Activated naive CD8-positive, alpha-beta T cell treated with anti-CD3 and anti-CD28 coated beads, Interleukin-2, amount 50 U/mL, for 16 hours (primary cell): ENCODE measurements around the gene VPS26B.
"Not testable (repeated sequence)": the region's sequence is repeated elsewhere in the genome, so short reads cannot be mapped to it uniquely, and the experiment has no call there.

ENCODE experiments used
- DNase-seq: peaks from one replicate; pipeline ENCODE4 v3.0.0-alpha.2; 2020; ENCODE audit warnings: low read depth, low spot score

VPS26B gene

DNA sequence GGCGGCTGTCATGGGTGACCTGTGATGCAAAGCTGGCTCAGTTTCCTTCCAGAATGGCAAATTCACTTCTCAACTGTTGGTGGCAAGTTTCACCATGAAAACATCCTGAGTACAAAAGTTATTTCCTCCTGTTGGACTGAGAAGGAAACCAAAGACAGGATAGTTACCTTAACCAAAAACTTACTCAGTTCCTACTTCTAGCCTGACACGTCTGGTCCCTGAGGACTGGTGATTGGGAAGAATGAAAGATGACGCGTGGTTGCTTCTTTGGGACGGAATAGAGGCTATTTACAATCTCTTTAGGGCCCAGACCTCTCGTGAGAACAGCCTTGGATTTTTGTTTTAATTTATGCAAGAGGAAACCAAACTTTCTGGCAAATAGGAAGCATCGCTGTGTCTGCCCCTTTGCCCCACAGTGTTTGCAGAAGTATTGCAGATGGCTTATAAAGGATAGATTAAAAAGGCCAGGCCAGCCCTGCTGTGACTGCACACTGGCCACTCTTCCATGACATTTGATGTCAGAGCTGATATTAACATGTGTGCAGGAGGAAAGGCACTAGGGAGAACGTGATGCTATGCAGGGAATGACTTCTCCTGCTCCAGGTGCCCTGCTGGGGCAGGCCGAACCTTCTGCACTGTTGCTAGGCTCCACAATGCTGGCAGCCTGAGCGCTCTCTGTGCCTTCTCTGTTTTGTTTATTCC, 7.6 kb downstream of the VPS26B start:
- DNase-seq = no peak

GRCh38 chr11:134233729-134234179, 9.3 kb downstream of the VPS26B start:
- no peak for DNase-seq

DNA sequence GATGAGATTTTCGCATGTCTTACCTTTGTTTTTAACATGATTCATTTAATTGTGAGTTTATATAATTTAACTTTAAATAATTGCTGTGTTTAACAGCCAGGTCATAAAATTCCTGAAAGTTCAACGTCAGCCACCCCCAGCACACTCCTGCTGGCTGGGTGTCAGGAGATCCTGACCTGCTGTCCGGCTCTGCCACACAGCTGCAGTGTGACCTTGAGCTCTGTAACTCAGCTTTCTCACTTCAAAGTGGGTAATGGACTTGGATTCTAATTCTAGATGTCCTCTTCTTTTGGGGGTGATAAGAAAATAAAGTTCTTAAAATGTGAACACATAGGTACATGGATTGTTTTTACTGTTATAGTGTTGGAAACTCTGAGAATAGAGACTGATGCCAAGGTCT, 10.9 kb downstream of the VPS26B start:
- DNase-seq = no peak

GRCh38 chr11:134236834-134237556, 12.5 kb downstream of the VPS26B start:
- DNase-seq = no peak

- DNase-seq = no peak
Observed at GRCh38 chr11:134237557-134237922, 13.1 kb downstream of the VPS26B start.

DNA sequence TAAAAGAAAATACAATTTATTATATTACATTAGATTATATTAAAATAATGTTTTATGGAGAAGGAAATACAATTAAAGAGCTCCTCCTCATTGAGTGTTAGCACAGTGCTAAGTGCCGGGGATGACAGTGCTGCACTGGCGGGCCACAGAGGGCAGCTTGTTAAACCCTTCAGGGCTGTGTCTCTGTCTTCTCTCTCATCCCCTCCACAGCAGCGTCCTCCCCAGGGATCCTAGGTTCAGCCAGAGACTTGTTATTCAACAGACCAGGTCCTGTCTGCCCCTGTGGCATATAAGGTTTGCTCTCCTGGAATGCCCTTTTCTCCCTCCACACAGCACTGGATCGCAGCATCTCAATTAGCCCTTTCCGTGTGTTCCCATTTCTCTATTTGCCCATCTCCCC, 14.5 kb downstream of the VPS26B start:
- no peak for DNase-seq

DNA sequence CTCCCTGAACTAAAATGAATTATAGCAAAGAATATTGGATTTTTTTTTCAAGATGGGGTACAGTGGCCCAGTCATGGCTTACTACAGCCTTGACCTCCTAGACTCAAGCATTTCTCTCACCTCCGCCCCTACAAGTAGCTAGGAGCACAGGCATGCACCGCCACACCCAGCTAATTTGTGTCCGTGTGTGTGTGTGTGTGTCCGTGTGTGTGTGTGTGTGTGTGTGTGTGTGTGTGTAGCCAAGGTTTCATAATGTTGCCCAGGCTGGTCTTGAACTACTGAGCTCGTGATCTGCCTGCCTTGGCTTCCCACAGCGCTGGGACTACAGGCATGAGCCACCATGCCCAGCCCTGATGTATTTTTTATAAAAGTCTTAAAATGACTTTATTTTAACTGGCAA, 16.1 kb downstream of the VPS26B start:
- no peak for DNase-seq

- no peak for DNase-seq
Observed at GRCh38 chr11:134242376-134242775, 17.9 kb downstream of the VPS26B start.

GRCh38 chr11:134243913-134244312, 19.4 kb downstream of the VPS26B start:
- DNase-seq = no peak

DNA sequence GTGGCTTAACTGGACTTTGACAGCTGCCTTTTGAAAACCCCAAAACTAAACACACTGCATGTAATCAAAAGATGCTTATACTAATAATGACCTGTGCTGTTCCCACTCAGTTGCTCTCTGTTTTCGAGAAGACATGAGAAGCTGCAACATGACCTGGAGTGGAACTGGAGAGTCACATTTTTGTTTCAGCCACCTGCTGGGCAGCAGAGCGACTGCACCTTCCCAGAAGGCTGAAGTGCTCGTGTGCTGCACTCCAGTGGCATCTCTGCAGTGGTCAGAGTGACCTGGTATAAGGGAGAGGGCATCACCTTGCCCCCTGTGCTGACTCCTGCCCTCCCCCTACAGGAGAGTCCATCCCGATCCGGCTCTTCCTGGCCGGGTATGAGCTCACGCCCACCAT, 20.1 kb downstream of the VPS26B start:
- DNase-seq = no peak

GRCh38 chr11:134245434-134245833, 21.0 kb downstream of the VPS26B start:
- DNase-seq = no peak

GRCh38 chr11:134246100-134246499, 21.6 kb downstream of the VPS26B start:
- DNase-seq = no peak

DNA sequence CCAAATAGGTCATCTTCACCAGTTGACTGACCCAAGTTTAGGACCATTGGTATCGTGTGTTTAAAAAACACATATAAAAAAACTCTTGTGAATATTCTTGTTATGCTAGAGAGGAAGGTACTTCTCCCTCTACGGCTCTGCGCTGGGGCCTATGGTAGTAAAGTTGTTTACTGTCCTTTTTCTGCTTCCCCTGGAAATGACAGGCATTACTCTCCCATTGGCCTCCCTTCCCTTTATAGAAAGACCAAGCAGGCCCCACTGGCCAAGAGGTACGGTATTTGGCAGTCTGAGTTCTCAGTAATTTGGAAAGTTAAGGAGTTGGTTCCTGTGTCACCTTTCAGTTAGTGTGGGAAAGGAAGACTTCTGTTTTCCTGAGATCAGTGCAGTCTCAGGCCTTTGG, 22.2 kb downstream of the VPS26B start:
- DNase-seq = no peak

- DNase-seq = no peak
Observed at GRCh38 chr11:134248910-134249480, 24.5 kb downstream of the VPS26B start.

- no peak for DNase-seq
Observed at GRCh38 chr11:134250246-134250645, 25.8 kb downstream of the VPS26B start.

- no peak for DNase-seq
Observed at GRCh38 chr11:134250675-134251074, 26.2 kb downstream of the VPS26B start.

GRCh38 chr11:134252346-134253187, 28.1 kb downstream of the VPS26B start:
- DNase-seq = no peak

DNA sequence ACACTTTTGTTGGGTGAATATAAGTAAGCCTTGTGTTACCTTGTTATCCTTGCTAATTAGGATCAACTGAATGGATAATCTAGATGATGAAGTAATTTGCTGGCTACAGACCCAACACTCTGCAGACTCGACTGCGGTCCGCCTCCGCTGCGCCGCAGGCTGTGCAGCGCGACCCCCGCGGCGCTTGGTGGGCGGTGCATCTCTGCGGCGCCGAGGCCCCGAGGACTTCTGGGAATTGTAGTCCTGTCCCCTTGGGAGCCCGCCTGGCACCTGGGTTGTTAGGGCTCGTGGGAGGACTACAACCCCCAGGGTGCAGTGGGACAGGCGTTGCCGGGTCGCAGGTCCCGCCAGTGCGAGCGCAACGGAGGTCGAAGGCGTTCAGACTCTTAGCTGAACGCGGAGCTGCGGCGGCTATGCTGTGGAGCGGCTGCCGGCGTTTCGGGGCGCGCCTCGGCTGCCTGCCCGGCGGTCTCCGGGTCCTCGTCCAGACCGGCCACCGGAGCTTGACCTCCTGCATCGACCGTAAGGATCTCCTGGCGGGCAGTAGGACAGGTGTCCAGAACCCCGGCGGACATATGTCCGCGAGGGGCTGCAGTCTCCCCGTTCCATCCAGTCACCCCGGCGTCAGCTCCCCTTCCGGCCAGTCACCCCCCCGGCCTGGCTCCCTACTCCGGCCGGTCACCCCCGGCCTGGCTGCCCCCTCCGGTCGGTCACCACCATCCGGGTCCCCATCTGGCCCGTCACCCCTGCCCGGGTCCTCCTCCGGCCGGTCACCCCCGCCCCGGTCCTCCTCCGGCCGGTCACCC, 28.9 kb downstream of the VPS26B start, which contains the start of the genes ACAD8 and THYN1:
Gene ACAD8, plus strand, starts transcription at position 381 of the 806 bp plus-strand sequence. Its CDS starts 33 bp downstream, at position 414.
Gene THYN1, minus strand, starts transcription at position 165 of the 806 bp plus-strand sequence. CDS start 470 bp downstream, outside the sequence.
- peak; percentile 94 for DNase-seq

GRCh38 chr11:134254433-134255183, 30.1 kb downstream of the VPS26B start:
- DNase-seq = no peak

DNA sequence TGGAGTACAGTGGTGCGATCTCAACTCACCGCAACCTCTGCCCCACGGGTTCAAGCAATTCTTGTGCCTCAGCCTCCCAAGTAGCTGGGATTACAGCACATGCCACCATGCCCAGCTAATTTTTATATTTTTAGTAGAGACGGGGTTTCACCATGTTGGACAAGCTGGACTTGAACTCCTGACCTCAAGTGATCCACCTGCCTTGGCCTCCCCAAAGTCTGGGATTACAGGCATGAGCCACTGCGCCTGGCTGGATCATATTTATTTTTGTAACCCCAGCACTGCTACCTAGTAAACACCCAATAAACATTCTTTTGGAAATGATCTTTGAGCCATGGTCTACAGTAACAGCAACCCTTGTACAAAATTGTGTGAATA, 30.7 kb downstream of the VPS26B start:
- not testable (repeated sequence) for DNase-seq
